K562 (cell line): Measurements from ENCODE around the gene HAPLN3. TPM values are rescaled to one million over a fixed set of nuclear protein-coding genes. Genes with fewer than 3 reads are reported as not detected.
A peak's percentile ranks its signal among the peaks of the same experiment; 100 is the strongest.

Source experiments
- ATAC-seq: fragments of 200-7000 bp; cut with Tn5 transposase; 3 replicates; pipeline ENCODE4 v1.9.1; 2020; ENCODE audit warnings: moderate library complexity
- BruUV-seq: library from RNA; stranded (reverse); fragments of 400-500 nt; replicated peaks from 2 replicates; lab custom pipeline; 2021; lab: Mats Ljungman, UMichigan
- CTCF ChIA-PET: fragments of 300-600 bp; formaldehyde crosslinking; extraction: SDS; loops from one replicate; lab custom pipeline; 2021; ENCODE audit warnings: low intra/inter-chr PET ratio; lab: Yijun Ruan, JAX
- POLR2A ChIA-PET: fragments of 300-600, 350-650 bp; sonication (Branson Sonifier 250); formaldehyde crosslinking; extraction: SDS; loops from one replicate; lab custom pipeline; 2021; ENCODE audit warnings: antibody characterized with exemption, inconsistent platforms; lab: Yijun Ruan, JAX
- DNase-seq, 4 experiments: peaks; one replicate each; pipeline versions ENCODE4 v3.0.0 to v3.0.0-alpha.2; 2011 to 2018; ENCODE audit warnings: low spot score in 3 of 4, mixed read lengths in 3 of 4; ENCODE audit errors: extremely low read depth in 1 of 4
- FAIRE-seq: peaks from 2 replicates; lab custom pipeline; 2011; peaks lifted over from hg19 to GRCh38; lab: Jason Lieb, UNC
- H2AFZ ChIP-seq: 2 replicates; pipeline ENCODE4 v1.6.0; 2011; ENCODE audit warnings: low read depth, low read length, control low read depth, inconsistent platforms
- H3K27ac ChIP-seq: fragments of 200-600 bp; 3 replicates; pipeline ENCODE4 v1.8.0; 2011; ENCODE audit warnings: low read depth, mild to moderate bottlenecking, control low read depth, inconsistent platforms, low read length, moderate library complexity, mixed read lengths; ENCODE audit errors: extremely low read depth
- H3K27me3 ChIP-seq, 2 experiments: fragments of 300-600 bp in 1 of 2; 2 replicates in 1 of 2; 3 replicates in 1 of 2; pipeline versions ENCODE4 v1.6.0 to v1.8.0; 2011; ENCODE audit warnings: inconsistent platforms in 2 of 2, low read length in 2 of 2, mild to moderate bottlenecking in 1 of 2, mixed read lengths in 1 of 2, moderate library complexity in 1 of 2; ENCODE audit not compliant: control insufficient read depth in 2 of 2, insufficient read depth in 2 of 2
- H3K36me3 ChIP-seq: fragments of 300-600 bp; 3 replicates; pipeline ENCODE4 v1.8.0; 2011; ENCODE audit warnings: mild to moderate bottlenecking, low read length, inconsistent platforms; ENCODE audit not compliant: control insufficient read depth, insufficient read depth
- H3K4me1 ChIP-seq, 2 experiments: fragments of 200-600 bp in 1 of 2; replicated peaks in 1 of 2; 2 replicates in 1 of 2; 3 replicates in 1 of 2; pipeline versions ENCODE4 v1.5.1 to v1.8.0; 2011; ENCODE audit warnings: inconsistent platforms in 2 of 2, low read length in 2 of 2, mild to moderate bottlenecking in 1 of 2, mixed read lengths in 1 of 2, moderate library complexity in 1 of 2; ENCODE audit not compliant: control insufficient read depth in 2 of 2, insufficient read depth in 2 of 2
- H3K4me2 ChIP-seq: 2 replicates; pipeline ENCODE4 v1.6.1; 2011; ENCODE audit warnings: low read length, control low read depth, inconsistent platforms, mixed read lengths; ENCODE audit not compliant: insufficient read depth
- H3K4me3 ChIP-seq: fragments of 200-600 bp; sonication (generic), shearing (Covaris generic); 2 replicates; pipeline ENCODE4 v1.5.1; 2016; ENCODE audit warnings: control low read depth, inconsistent platforms
- H3K79me2 ChIP-seq: fragments of 200-600 bp; 3 replicates; pipeline ENCODE4 v1.8.0; 2011; ENCODE audit warnings: low read length, inconsistent platforms; ENCODE audit not compliant: control insufficient read depth, insufficient read depth
- H3K9ac ChIP-seq, 2 experiments: 2 replicates each; pipeline versions ENCODE4 v1.6.0 to v1.6.1; 2011; ENCODE audit warnings: low read depth in 2 of 2, low read length in 2 of 2, control low read depth in 1 of 2, inconsistent platforms in 1 of 2, mild to moderate bottlenecking in 1 of 2, mixed read lengths in 1 of 2; ENCODE audit not compliant: insufficient read depth in 1 of 2
- H3K9me1 ChIP-seq: one replicate; pipeline ENCODE4 v1.6.0; 2011; ENCODE audit warnings: inconsistent platforms, mild to moderate bottlenecking, low read length, moderate library complexity; ENCODE audit not compliant: control insufficient read depth, insufficient read depth
- H3K9me3 ChIP-seq: replicated peaks from 2 replicates; pipeline ENCODE4 v1.5.1; 2011; ENCODE audit warnings: low read depth, low read length, inconsistent platforms; ENCODE audit not compliant: control insufficient read depth, insufficient read depth
- H4K20me1 ChIP-seq: replicated peaks from 2 replicates; pipeline ENCODE4 v1.6.1; 2011; ENCODE audit warnings: low read length, inconsistent platforms, mixed read lengths; ENCODE audit not compliant: control insufficient read depth, insufficient read depth
- BCOR ChIP-seq: fragments of 450-650 bp; IDR thresholded peaks from 2 replicates; pipeline ENCODE4 v1.6.1; 2016
- CBX2 ChIP-seq: fragments of 200-600 bp; sonication (generic); IDR thresholded peaks from one replicate; pipeline ENCODE4 v1.6.1; 2012; ENCODE audit warnings: mild to moderate bottlenecking, low read length, inconsistent platforms; ENCODE audit not compliant: insufficient read depth, poor library complexity, severe bottlenecking
- CREB1 ChIP-seq, 2 experiments: sonication (generic) in 1 of 2; formaldehyde crosslinking in 1 of 2; IDR thresholded peaks; 2 replicates each; pipeline versions ENCODE4 v1.6.1 to v1.8.0; 2012 to 2022; ENCODE audit warnings: inconsistent platforms in 1 of 2, mild to moderate bottlenecking in 1 of 2, missing genetic modification reagents in 1 of 2, moderate library complexity in 1 of 2
- DMBX1 ChIP-seq: fragments of 250-450 bp; sonication (Bioruptor Pico); IDR thresholded peaks from 2 replicates; pipeline ENCODE4 v1.8.0; 2022; ENCODE audit warnings: inconsistent platforms, mild to moderate bottlenecking, moderate library complexity, borderline replicate concordance
- MCM2 ChIP-seq: fragments of 450-650 bp; IDR thresholded peaks from 2 replicates; pipeline ENCODE4 v1.6.1; 2017; ENCODE audit warnings: low read depth, mild to moderate bottlenecking
- NCOR1 ChIP-seq: fragments of 450-650 bp; IDR thresholded peaks from 2 replicates; pipeline ENCODE4 v1.6.1; 2016; ENCODE audit warnings: mild to moderate bottlenecking, moderate library complexity
- NFE2 ChIP-seq: IDR thresholded peaks from 2 replicates; pipeline ENCODE4 v1.6.1; 2014; ENCODE audit warnings: antibody characterized with exemption, low read depth
- PHB ChIP-seq: fragments of 250-450 bp; sonication (Bioruptor Pico); IDR thresholded peaks from 2 replicates; pipeline ENCODE4 v1.5.0; 2021
- RBM15 ChIP-seq: fragments of 200-400 bp; formaldehyde crosslinking; IDR thresholded peaks from 2 replicates; pipeline ENCODE4 v1.6.1; 2018; ENCODE audit warnings: mild to moderate bottlenecking, low read length, moderate library complexity; ENCODE audit not compliant: insufficient read depth
- RBM34 ChIP-seq: fragments of 200-400 bp; formaldehyde crosslinking; IDR thresholded peaks from 2 replicates; pipeline ENCODE4 v1.6.1; 2018; ENCODE audit warnings: low read length, borderline replicate concordance; ENCODE audit not compliant: insufficient read depth
- TAF9B ChIP-seq: fragments of 450-650 bp; IDR thresholded peaks from 2 replicates; pipeline ENCODE4 v1.6.1; 2018; ENCODE audit warnings: mild to moderate bottlenecking; ENCODE audit not compliant: partially characterized antibody
- TGIF2 ChIP-seq: sonication (generic); formaldehyde crosslinking; IDR thresholded peaks from 2 replicates; pipeline ENCODE4 v1.8.1; 2022; ENCODE audit warnings: mild to moderate bottlenecking, missing genetic modification reagents, moderate library complexity
- TOE1 ChIP-seq, 2 experiments: fragments of 450-650 bp in 1 of 2; sonication (generic) in 1 of 2; formaldehyde crosslinking in 1 of 2; IDR thresholded peaks; 2 replicates each; pipeline versions ENCODE4 v1.7.1 to v1.8.0; 2016 to 2022; ENCODE audit warnings: borderline replicate concordance in 2 of 2, mild to moderate bottlenecking in 2 of 2, antibody characterized with exemption in 1 of 2, inconsistent platforms in 1 of 2, low read depth in 1 of 2, missing genetic modification reagents in 1 of 2, moderate library complexity in 1 of 2
- ZNF124 ChIP-seq: sonication (generic); formaldehyde crosslinking; IDR thresholded peaks from 2 replicates; pipeline ENCODE4 v1.8.1; 2022; ENCODE audit warnings: missing genetic modification reagents
- WGBS: fragments of 100-300 bp; shearing (Covaris generic); methylation state at CpG from one replicate; pipeline ENCODE4 v1.1.6; 2016; ENCODE audit warnings: low coverage, mixed read lengths; ENCODE audit not compliant: insufficient coverage; ENCODE audit errors: missing lambda C conversion rate; 5-methylcytosine and 5-hydroxymethylcytosine counted together
- in situ Hi-C: fragments of 300-500 bp; cut with MboI; formaldehyde crosslinking; loops from 4 replicates; pipeline ENCODE4 v1.15.0; 2018; ENCODE audit warnings: inconsistent platforms, mixed read lengths
- intact Hi-C: fragments of 100-400 bp; cut with micrococcal nuclease; formaldehyde crosslinking; loops from 2 replicates; pipeline ENCODE4 v1.14.2; 2022
- polyA plus RNA-seq, 8 experiments: library from polyadenylated mRNA; depleted of rRNA in 4 of 8; stranded (reverse) in 5 of 8; unstranded in 3 of 8; fragments of >200 nt; fragmentation: Nextera tagmentation in 2 of 8; fragmentation: Illumina TruSeq in 1 of 8; extraction: Ambion mirVana in 2 of 8; extraction: Trizol in 1 of 8; gene quantifications; 2 replicates each; pipeline versions ENCODE4 v1.2.1 to v1.2.3, GENCODE V29; 2011 to 2014; ENCODE audit warnings: inconsistent platforms in 1 of 8, missing spikeins in 1 of 8
- total RNA-seq, 7 experiments: library from RNA; depleted of rRNA in 6 of 7; stranded (reverse); fragments of >200 nt in 6 of 7; fragmentation: Illumina TruSeq in 2 of 7; extraction: Trizol in 2 of 7; gene quantifications; 2 replicates each; pipeline versions ENCODE4 v1.2.1 to v1.2.3, GENCODE V29; 2011 to 2021; ENCODE audit warnings: low replicate concordance in 1 of 7
- TF ChIP-seq, protein P1 (sequence below): fragments of 450-650 bp; IDR thresholded peaks from 2 replicates; pipeline ENCODE4 v1.6.1; 2016; ENCODE audit warnings: mild to moderate bottlenecking

Gene HAPLN3
- total and polyA plus RNA-seq, 9 of the 15 experiments (the other 6 are each of a cell fraction or from before 2014, with no cell fraction given): 0.04 to 2.4 (median 0.65) TPM

- in situ Hi-C loops: loop anchor here (5.0 kb wide), 1 partner anchor 107 kb away; no protein-coding TSS in a partner anchor
- H3K9me3 ChIP-seq: no peaks in the 10 kb centered on the region
- 83% methylated on average over 10 of the region's 12 CpGs for WGBS
- no peak overlapping the region for H3K27ac ChIP-seq
- peaks cover 31% of the 10 kb centered on the region for H3K79me2 ChIP-seq
- ATAC-seq: no peak
- ChIA-PET POLR2A (no interaction called here), CTCF (no interaction called here)
- 0 out of 2 replicates have a peak, but pooled peaks cover 9% of the 10 kb centered on the region for H4K20me1 ChIP-seq
- intact Hi-C loops: loop anchor here (5.0 kb wide), 1 partner anchor 77 kb away; no protein-coding TSS in a partner anchor
- H3K4me3 ChIP-seq: no peak overlapping the region
- peaks cover 26 to 43% of the 10 kb centered on the region in 2 experiments; a peak in 4 of 5 replicates for H3K4me1 ChIP-seq
- BruUV-seq: no TSS peak
- H3K4me2 ChIP-seq: peak overlapping the region; percentile 14; the same call in 1 of the 2 replicates
- H3K9ac ChIP-seq: peak overlapping the region in 1 of 2 experiments; percentile 66; a peak in 2 of 4 replicates
- no peaks in the 10 kb centered on the region for H3K27me3 ChIP-seq
- H3K9me1 ChIP-seq: no peaks in the 10 kb centered on the region
- DNase-seq: no peak
- H2AFZ ChIP-seq: no peak overlapping the region
- H3K36me3 ChIP-seq: peaks cover 59% of the 10 kb centered on the region
- no peak for FAIRE-seq
- TF ChIP-seq CREB1 (IDR thresholded peaks at IDR 0.05): no peak
- no peak for TF ChIP-seq CREB1 (CRISPR knock-in tag; IDR thresholded peaks at IDR 0.05)
- no peak for TF ChIP-seq ZNF124 (CRISPR knock-in tag)
- TF ChIP-seq NFE2: no peak
- no peak for TF ChIP-seq DMBX1 (CRISPR knock-in tag)
- no peak for TF ChIP-seq RBM34
- TF ChIP-seq TAF9B: no peak
- no peak for TF ChIP-seq BCOR
- TF ChIP-seq, protein P1, sequence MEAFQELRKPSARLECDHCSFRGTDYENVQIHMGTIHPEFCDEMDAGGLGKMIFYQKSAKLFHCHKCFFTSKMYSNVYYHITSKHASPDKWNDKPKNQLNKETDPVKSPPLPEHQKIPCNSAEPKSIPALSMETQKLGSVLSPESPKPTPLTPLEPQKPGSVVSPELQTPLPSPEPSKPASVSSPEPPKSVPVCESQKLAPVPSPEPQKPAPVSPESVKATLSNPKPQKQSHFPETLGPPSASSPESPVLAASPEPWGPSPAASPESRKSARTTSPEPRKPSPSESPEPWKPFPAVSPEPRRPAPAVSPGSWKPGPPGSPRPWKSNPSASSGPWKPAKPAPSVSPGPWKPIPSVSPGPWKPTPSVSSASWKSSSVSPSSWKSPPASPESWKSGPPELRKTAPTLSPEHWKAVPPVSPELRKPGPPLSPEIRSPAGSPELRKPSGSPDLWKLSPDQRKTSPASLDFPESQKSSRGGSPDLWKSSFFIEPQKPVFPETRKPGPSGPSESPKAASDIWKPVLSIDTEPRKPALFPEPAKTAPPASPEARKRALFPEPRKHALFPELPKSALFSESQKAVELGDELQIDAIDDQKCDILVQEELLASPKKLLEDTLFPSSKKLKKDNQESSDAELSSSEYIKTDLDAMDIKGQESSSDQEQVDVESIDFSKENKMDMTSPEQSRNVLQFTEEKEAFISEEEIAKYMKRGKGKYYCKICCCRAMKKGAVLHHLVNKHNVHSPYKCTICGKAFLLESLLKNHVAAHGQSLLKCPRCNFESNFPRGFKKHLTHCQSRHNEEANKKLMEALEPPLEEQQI: no peak
- no peak for TF ChIP-seq TOE1 (IDR thresholded peaks at IDR 0.05; ENCODE audit: borderline replicate concordance)
- TF ChIP-seq TOE1 (CRISPR knock-in tag; IDR thresholded peaks at IDR 0.05; ENCODE audit: borderline replicate concordance, low read depth): no peak
- TF ChIP-seq NCOR1: no peak
- TF ChIP-seq TGIF2 (CRISPR knock-in tag): no peak
- TF ChIP-seq PHB (CRISPR knock-in tag): no peak
- no peak for TF ChIP-seq CBX2
- TF ChIP-seq MCM2: no peak
- no peak for TF ChIP-seq RBM15
Measured at GRCh38 chr15:88909956-88910831, 14.8 kb upstream of the HAPLN3 start.
